Natural killer cell (primary cell): Measurements from ENCODE around the gene RPRD1B. TPM values are rescaled to one million over a fixed set of nuclear protein-coding genes. Genes with fewer than 3 reads are reported as not detected.

Experiments used
- ATAC-seq, 3 donors: fragments of 150-1000 bp in 2 of 3; fragments of 200-7000 bp in 1 of 3; cut with Tn5 transposase; 1 replicate in 1 of 3; 2 replicates in 2 of 3; pipeline ENCODE4 v1.10.0; 2021; ENCODE audit warnings: mild to moderate bottlenecking in 2 of 3, moderate library complexity in 2 of 3
- DNase-seq, 2 donors: peaks; one replicate each; pipeline versions ENCODE4 v3.0.0 to v3.0.0-alpha.2; 2013 to 2021; ENCODE audit warnings: mixed read lengths in 1 of 2
- H3K27ac ChIP-seq: one replicate; pipeline ENCODE4 v1.5.1; 2013; ENCODE audit warnings: mild to moderate bottlenecking, low read length
- H3K27me3 ChIP-seq: one replicate; pipeline ENCODE4 v1.6.1; 2013; ENCODE audit warnings: low read length; ENCODE audit not compliant: control insufficient read depth, insufficient read depth
- H3K36me3 ChIP-seq: one replicate; pipeline ENCODE4 v1.6.1; 2013; ENCODE audit warnings: low read length; ENCODE audit not compliant: control insufficient read depth, insufficient read depth
- H3K4me1 ChIP-seq: one replicate; pipeline ENCODE4 v1.6.1; 2013; ENCODE audit warnings: low read length; ENCODE audit not compliant: control insufficient read depth, insufficient read depth
- H3K4me3 ChIP-seq: one replicate; pipeline ENCODE4 v1.5.1; 2013; ENCODE audit warnings: low read length
- H3K9me3 ChIP-seq: one replicate; pipeline ENCODE4 v1.6.1; 2013; ENCODE audit warnings: low read length; ENCODE audit not compliant: control insufficient read depth, insufficient read depth
- H3K27ac Mint-ChIP-seq, 2 donors: one replicate each; pipeline ENCODE4 v1.8.0; 2022; ENCODE audit warnings: mild to moderate bottlenecking in 2 of 2, mixed read lengths in 2 of 2, moderate library complexity in 1 of 2
- H3K27me3 Mint-ChIP-seq, 2 donors: one replicate each; pipeline ENCODE4 v1.8.0; 2022; ENCODE audit warnings: low read depth in 2 of 2, mixed read lengths in 2 of 2
- H3K36me3 Mint-ChIP-seq: one replicate; pipeline ENCODE4 v1.8.0; 2022; ENCODE audit warnings: mixed read lengths
- H3K4me1 Mint-ChIP-seq, 2 donors: one replicate each; pipeline ENCODE4 v1.8.0; 2022; ENCODE audit warnings: mixed read lengths in 2 of 2
- H3K4me3 Mint-ChIP-seq: one replicate; pipeline ENCODE4 v1.8.0; 2022; ENCODE audit warnings: mild to moderate bottlenecking, moderate library complexity, mixed read lengths
- H3K9me3 Mint-ChIP-seq, 2 donors: one replicate each; pipeline ENCODE4 v1.8.0; 2022; ENCODE audit warnings: mixed read lengths in 2 of 2
- WGBS: methylation state at CpG from one replicate; pipeline ENCODE4 v1.1.7; 2013; ENCODE audit warnings: missing lambda C conversion rate; ENCODE audit not compliant: insufficient coverage; 5-methylcytosine and 5-hydroxymethylcytosine counted together
- intact Hi-C: fragments of 100-400 bp; cut with micrococcal nuclease; formaldehyde crosslinking; loops from one replicate; pipeline ENCODE4 v1.14.2; 2022
- total RNA-seq, 4 donors: library from RNA; stranded (reverse); fragments of 120-200 nt in 1 of 4; gene quantifications; one replicate each; pipeline versions ENCODE4 v1.2.3 to v1.2.4, GENCODE V29; 2013 to 2022
- TF ChIP-seq, protein P1 (sequence below): fragments of 200-600 bp; IDR thresholded peaks from one replicate; pipeline ENCODE4 v1.8.0; 2022; ENCODE audit warnings: antibody characterized with exemption

Gene RPRD1B
- total RNA-seq, 3 donors from 2014 or later (not counting 1 experiment from before 2014, with no cell fraction given), result 75.8 to 87.3 (median 77.6) TPM

DNA sequence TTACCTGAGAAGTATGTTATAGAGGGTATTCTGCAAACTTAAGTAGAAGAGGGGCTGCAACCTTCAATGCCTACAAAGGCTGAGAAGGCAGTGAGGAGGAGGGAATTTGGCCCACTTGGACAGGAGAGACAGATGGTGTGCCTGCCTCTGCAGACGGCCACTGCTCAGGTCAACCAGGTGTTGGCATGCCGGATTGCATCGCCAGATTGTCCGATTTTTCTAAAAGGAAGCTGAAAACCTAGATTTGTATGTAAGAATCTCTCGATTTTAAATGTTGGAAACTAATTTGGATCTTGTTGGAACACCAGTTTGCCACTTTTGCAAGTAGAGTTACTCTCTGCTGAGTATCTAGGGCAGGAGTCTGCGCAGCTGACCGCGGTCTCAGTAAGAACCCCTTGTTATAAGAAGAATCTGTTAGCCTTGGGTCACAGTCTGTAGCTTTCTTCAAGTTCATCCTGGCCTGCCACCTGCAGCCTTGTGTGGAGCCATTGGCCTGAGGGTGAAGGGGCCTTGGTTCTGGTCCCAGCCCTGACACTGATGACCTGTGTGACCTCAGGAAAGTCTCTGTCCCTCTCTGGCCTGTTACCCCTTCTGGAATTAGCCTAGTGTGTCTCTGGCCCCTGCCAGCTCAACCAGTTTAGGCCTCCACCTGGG, 77.1 kb downstream of the RPRD1B start:
- no peaks in the 10 kb centered on the region for H3K9me3 Mint-ChIP-seq
- 93% methylated on average over 8 of the region's 8 CpGs for WGBS

DNA sequence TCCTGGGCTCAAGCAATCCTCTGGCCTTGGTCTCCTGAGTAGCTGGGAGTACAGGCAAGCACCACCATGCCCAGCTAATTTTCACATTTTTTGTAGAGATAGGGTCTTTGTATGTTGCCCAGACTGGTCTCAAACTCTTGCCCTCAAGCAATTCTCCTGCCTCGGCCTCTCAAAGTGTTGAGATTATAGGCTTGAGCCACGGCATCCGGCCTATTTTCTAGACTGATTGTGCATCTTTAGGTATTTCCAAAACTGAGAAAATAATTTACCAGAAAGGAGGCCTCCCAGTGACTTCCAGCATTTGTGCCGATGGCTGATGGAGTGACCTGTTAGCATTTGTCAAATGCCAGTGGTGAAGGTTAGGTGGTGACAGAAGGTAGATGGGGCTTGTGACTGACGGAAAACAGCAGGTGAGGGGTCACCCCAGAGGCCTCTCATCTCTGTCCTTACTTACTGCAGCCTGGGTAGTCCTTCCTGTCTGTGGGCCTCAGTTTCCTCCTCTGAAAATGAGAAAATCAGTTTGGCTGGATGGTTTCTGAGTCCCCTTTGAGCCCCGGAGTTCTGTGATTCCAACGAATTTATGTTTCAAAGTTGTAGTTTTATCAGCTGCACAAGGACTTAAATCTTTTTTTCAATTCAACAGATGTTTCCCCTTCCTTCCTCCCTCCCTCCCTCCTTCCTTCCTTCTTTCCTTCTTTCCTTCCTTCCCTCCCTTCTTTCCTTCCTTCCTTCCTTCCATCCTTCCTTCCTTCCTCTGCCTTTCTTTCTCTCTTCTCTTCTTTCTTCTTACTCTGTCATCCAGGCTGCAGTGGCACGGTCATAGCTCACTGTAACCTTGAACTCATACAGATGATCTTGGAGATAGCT, 78.1 kb downstream of the RPRD1B start:
- Mint-ChIP-seq H3K9me3 (no peaks in the 10 kb centered on the region), H3K36me3 (no peaks in the 10 kb centered on the region), H3K4me3 (no peak overlapping the region), H3K27ac (no peak overlapping the region), H3K4me1 (no peaks in the 10 kb centered on the region), H3K27me3 (no peaks in the 10 kb centered on the region)
- DNase-seq (no peak), ATAC-seq (no peak)
- TF ChIP-seq, protein P1, sequence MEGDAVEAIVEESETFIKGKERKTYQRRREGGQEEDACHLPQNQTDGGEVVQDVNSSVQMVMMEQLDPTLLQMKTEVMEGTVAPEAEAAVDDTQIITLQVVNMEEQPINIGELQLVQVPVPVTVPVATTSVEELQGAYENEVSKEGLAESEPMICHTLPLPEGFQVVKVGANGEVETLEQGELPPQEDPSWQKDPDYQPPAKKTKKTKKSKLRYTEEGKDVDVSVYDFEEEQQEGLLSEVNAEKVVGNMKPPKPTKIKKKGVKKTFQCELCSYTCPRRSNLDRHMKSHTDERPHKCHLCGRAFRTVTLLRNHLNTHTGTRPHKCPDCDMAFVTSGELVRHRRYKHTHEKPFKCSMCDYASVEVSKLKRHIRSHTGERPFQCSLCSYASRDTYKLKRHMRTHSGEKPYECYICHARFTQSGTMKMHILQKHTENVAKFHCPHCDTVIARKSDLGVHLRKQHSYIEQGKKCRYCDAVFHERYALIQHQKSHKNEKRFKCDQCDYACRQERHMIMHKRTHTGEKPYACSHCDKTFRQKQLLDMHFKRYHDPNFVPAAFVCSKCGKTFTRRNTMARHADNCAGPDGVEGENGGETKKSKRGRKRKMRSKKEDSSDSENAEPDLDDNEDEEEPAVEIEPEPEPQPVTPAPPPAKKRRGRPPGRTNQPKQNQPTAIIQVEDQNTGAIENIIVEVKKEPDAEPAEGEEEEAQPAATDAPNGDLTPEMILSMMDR, result no peak
- intact Hi-C loops, result no loop called here
- no peaks in the 10 kb centered on the region for H3K36me3 ChIP-seq
- no peaks in the 10 kb centered on the region for H3K27me3 ChIP-seq
- H3K4me3 ChIP-seq, result no peak overlapping the region
- H3K9me3 ChIP-seq, result no peaks in the 10 kb centered on the region
- WGBS, result 88% methylated on average over 8 of the region's 8 CpGs
- no peak overlapping the region for H3K27ac ChIP-seq
- no peaks in the 10 kb centered on the region for H3K4me1 ChIP-seq

More for the DNA sequence above, 77.1 kb downstream of the RPRD1B start:
- no peaks in the 10 kb centered on the region for H3K36me3 ChIP-seq
- TF ChIP-seq, protein P1, result no peak
- H3K4me3 ChIP-seq, result no peak overlapping the region
- H3K4me3 Mint-ChIP-seq, result no peak overlapping the region
- H3K4me1 Mint-ChIP-seq, result no peaks in the 10 kb centered on the region
- H3K27ac ChIP-seq, result no peak overlapping the region
- no peaks in the 10 kb centered on the region for H3K27me3 ChIP-seq
- no peaks in the 10 kb centered on the region for H3K4me1 ChIP-seq
- no peaks in the 10 kb centered on the region for H3K27me3 Mint-ChIP-seq
- DNase-seq (no peak), ATAC-seq (no peak)
- intact Hi-C loops, result no loop called here
- no peak overlapping the region for H3K27ac Mint-ChIP-seq
- no peaks in the 10 kb centered on the region for H3K9me3 ChIP-seq
- no peaks in the 10 kb centered on the region for H3K36me3 Mint-ChIP-seq

DNA sequence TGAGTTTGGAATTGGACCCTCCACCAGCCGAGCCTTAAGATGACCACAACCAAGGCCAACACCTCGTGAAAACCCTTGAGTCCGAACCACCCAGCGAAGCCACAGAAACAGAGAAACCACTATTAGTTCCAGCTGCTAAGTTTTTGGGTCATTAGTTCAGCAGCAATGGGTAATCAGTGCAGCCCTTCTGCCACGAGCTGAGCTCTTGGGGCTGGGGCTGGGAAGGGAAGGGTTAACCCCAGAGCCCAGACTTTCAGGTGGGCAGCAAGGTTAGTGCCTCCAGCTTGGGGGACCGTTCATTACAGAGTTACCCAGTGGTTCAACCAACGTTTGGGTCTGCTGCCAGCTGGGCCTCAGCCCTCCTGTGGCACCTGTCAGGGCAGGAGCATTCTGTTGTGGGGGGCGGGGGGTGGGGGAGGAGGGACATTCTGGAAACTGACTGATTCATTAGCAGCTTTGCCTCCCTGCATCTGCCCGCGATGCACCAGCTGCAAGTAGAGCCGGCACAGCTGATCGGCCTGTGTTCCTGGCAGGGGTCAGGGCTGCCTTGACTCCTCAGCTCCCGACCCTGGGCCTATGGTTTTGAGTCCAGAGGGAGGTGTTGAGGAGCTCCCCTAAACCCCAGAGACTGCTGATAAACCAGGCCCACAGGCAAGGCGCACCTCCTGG, 78.8 kb downstream of the RPRD1B start:
- no peak for ATAC-seq
- no peaks in the 10 kb centered on the region for H3K4me1 Mint-ChIP-seq
- H3K27ac Mint-ChIP-seq, result no peak overlapping the region
- H3K36me3 Mint-ChIP-seq, result no peaks in the 10 kb centered on the region
- Histone ChIP-seq H3K4me3 (no peak overlapping the region), H3K9me3 (no peaks in the 10 kb centered on the region), H3K27me3 (no peaks in the 10 kb centered on the region), H3K4me1 (no peaks in the 10 kb centered on the region), H3K36me3 (no peaks in the 10 kb centered on the region), H3K27ac (no peak overlapping the region)
- TF ChIP-seq, protein P1, result no peak
- H3K27me3 Mint-ChIP-seq, result no peaks in the 10 kb centered on the region
- no peaks in the 10 kb centered on the region for H3K9me3 Mint-ChIP-seq
- no peak for DNase-seq
- WGBS, result 85% methylated on average over 14 of the region's 14 CpGs
- no peak overlapping the region for H3K4me3 Mint-ChIP-seq
- intact Hi-C loops, result no loop called here
